NOMO-1 treated with DMSO at 0.1 percent for 48 hours (cell line): ENCODE measurements around the gene B4GAT1.
A peak's percentile ranks its signal among the peaks of the same experiment; 100 is the strongest.
"Not testable (repeated sequence)": the region's sequence is repeated elsewhere in the genome, so short reads cannot be mapped to it uniquely, and the experiment has no call there.

Experiments used
- DNase-seq: peaks from one replicate; lab custom pipeline; 2025; ENCODE audit not compliant: unreplicated experiment; lab: John Stamatoyannopoulos, UW

The B4GAT1 gene

GRCh38 chr11:66326261-66327111 is 20.9 kb downstream of the B4GAT1 start:
- DNase-seq: no peak

GRCh38 chr11:66325263-66325671 is 22.2 kb downstream of the B4GAT1 start:
- DNase-seq: no peak

GRCh38 chr11:66324664-66325063 is 22.8 kb downstream of the B4GAT1 start:
- DNase-seq: no peak

GRCh38 chr11:66323684-66324083 is 23.7 kb downstream of the B4GAT1 start:
- DNase-seq: no peak

- no peak for DNase-seq
These were observed 24.5 kb downstream of the B4GAT1 start for GRCh38 chr11:66322732-66323427.

GRCh38 chr11:66321606-66322005 is 25.8 kb downstream of the B4GAT1 start:
- DNase-seq: no peak

- DNase-seq: not testable (repeated sequence)
These were observed 26.7 kb downstream of the B4GAT1 start for GRCh38 chr11:66320748-66321147.

- DNase-seq: not testable (repeated sequence)
These were observed 27.1 kb downstream of the B4GAT1 start for GRCh38 chr11:66320289-66320688.

- DNase-seq: no peak
These were observed 28.8 kb downstream of the B4GAT1 start for GRCh38 chr11:66318600-66318970.

GRCh38 chr11:66317723-66318599 is 29.5 kb downstream of the B4GAT1 start:
- peak; percentile 94 for DNase-seq

- DNase-seq: no peak
These were observed 30.1 kb downstream of the B4GAT1 start for GRCh38 chr11:66317322-66317722.

GRCh38 chr11:66316849-66317251 is 30.6 kb downstream of the B4GAT1 start, which contains the start of gene CD248:
CD248 (minus strand) TSS chr11:66317044; CDS start chr11:66317027, 17 bp downstream.
- DNase-seq: no peak

GRCh38 chr11:66315921-66316811 is 31.3 kb downstream of the B4GAT1 start:
- no peak for DNase-seq

- DNase-seq: no peak
These were observed 31.9 kb downstream of the B4GAT1 start for GRCh38 chr11:66315498-66315885.

GRCh38 chr11:66314561-66315497 is 32.6 kb downstream of the B4GAT1 start:
- DNase-seq: no peak

GRCh38 chr11:66314186-66314501 is 33.3 kb downstream of the B4GAT1 start:
- DNase-seq: no peak

- no peak for DNase-seq
These were observed 33.9 kb downstream of the B4GAT1 start for GRCh38 chr11:66313321-66314185.

- DNase-seq: peak; percentile 97
These were observed 34.7 kb downstream of the B4GAT1 start for GRCh38 chr11:66312549-66313320.
